Hematopoietic multipotent progenitor cell treated with erythropoietin and hydrocortisone succinate and interleukin-3 and kit ligand, for 15 days (in vitro differentiated cells): ENCODE measurements around the gene LYRM4.

Source experiments
- DNase-seq: peaks from one replicate; pipeline ENCODE4 v3.0.0-alpha.2; 2015; ENCODE audit warnings: low spot score

LYRM4 gene

GRCh38 chr6:5280920-5281319 is 20.2 kb upstream of the LYRM4 start:
- no peak for DNase-seq

GRCh38 chr6:5279891-5280338 is 19.2 kb upstream of the LYRM4 start:
- no peak for DNase-seq

GRCh38 chr6:5278565-5279120 is 17.9 kb upstream of the LYRM4 start:
- no peak for DNase-seq

- DNase-seq = no peak
Measured at GRCh38 chr6:5278047-5278446, 17.3 kb upstream of the LYRM4 start.

- no peak for DNase-seq
Measured at GRCh38 chr6:5277589-5277988, 16.8 kb upstream of the LYRM4 start.

- DNase-seq = no peak
Measured at GRCh38 chr6:5276581-5276980, 15.8 kb upstream of the LYRM4 start.

GRCh38 chr6:5275497-5275896 is 14.7 kb upstream of the LYRM4 start:
- DNase-seq = no peak

- DNase-seq = no peak
Measured at GRCh38 chr6:5274231-5274630, 13.5 kb upstream of the LYRM4 start.

GRCh38 chr6:5271926-5272325 is 11.2 kb upstream of the LYRM4 start:
- no peak for DNase-seq

- peak; percentile 29 for DNase-seq
Measured at GRCh38 chr6:5270093-5270680, 9.4 kb upstream of the LYRM4 start.

GRCh38 chr6:5266423-5266822 is 5.7 kb upstream of the LYRM4 start:
- DNase-seq = no peak

- peak; percentile 11 for DNase-seq
Measured at GRCh38 chr6:5261545-5262109, 877 bp upstream of the LYRM4 start.

- DNase-seq = peak; percentile 69
Measured at GRCh38 chr6:5260111-5260620, 584 bp downstream of the LYRM4 start.

- DNase-seq = no peak
Measured at GRCh38 chr6:5259428-5259827, 1.3 kb downstream of the LYRM4 start.

GRCh38 chr6:5257400-5257799 is 3.4 kb downstream of the LYRM4 start:
- no peak for DNase-seq

GRCh38 chr6:5256952-5257351 is 3.8 kb downstream of the LYRM4 start:
- no peak for DNase-seq

GRCh38 chr6:5250911-5251310 is 9.8 kb downstream of the LYRM4 start:
- DNase-seq = no peak

- DNase-seq = no peak
Measured at GRCh38 chr6:5250451-5250850, 10.3 kb downstream of the LYRM4 start.

- no peak for DNase-seq
Measured at GRCh38 chr6:5249451-5250122, 11.2 kb downstream of the LYRM4 start.

- no peak for DNase-seq
Measured at GRCh38 chr6:5248302-5249098, 12.2 kb downstream of the LYRM4 start.

- DNase-seq = no peak
Measured at GRCh38 chr6:5247201-5247600, 13.5 kb downstream of the LYRM4 start.
